ENCODE measurements around the gene FADS3. TPM values are rescaled to one million over a fixed set of nuclear protein-coding genes. Genes with fewer than 3 reads are reported as not detected.

The FADS3 gene
- total RNA-seq, 2 experiments from 2014 or later, result 6.9 TPM

DNA sequence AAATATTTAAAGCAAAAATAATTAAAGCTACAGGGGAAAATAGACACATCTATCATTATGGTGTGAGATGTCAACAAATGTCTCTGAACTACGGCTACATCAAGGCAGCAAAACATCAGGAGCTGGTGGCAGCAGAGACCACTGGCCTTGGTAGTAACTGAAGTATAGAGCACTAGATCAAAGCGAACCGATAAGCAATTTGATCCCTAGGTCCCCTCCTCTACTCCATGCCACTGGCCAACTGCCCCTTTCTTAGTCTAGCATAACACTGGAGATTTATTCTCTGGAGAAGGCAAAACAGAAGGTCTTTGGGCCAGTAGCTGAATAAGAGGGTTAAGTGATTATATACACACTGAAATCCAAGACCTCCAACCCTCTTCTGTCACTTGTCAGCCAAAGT is 39.6 kb upstream of the FADS3 start:
- H3K27me3 ChIP-seq (ENCODE audit: control insufficient read depth in 1 of 2, insufficient read depth in 2 of 2, low read length in 2 of 2), result no peaks in the 10 kb centered on the region
- no peak for TF ChIP-seq CTCF (IDR thresholded peaks at IDR 0.05)
- H3K9me3 ChIP-seq (ENCODE audit: control insufficient read depth in 1 of 2, insufficient read depth in 1 of 2, low read length in 2 of 2), result peaks cover 6 to 8% of the 10 kb centered on the region in 2 experiments
- ATAC-seq (ENCODE audit: poor library complexity) (no peak), DNase-seq (no peak)
- no peaks in the 10 kb centered on the region for H3K36me3 ChIP-seq (ENCODE audit: insufficient read depth, low read length)
- Mint-ChIP-seq H3K27me3 (peaks cover 37% of the 10 kb centered on the region), H3K36me3 (ENCODE audit: low read depth) (no peaks in the 10 kb centered on the region), H3K9me3 (peaks cover under 1% of the 10 kb centered on the region), H3K27ac (no peak overlapping the region), H3K4me1 (ENCODE audit: low read depth) (no peaks in the 10 kb centered on the region), H3K4me3 (no peak overlapping the region)
- H3K4me3 ChIP-seq (ENCODE audit: low read length), result no peak overlapping the region
- no peaks in the 10 kb centered on the region for H3K4me1 ChIP-seq (ENCODE audit: insufficient read depth, low read length)
- intact Hi-C loops (cut with DNase I, micrococcal nuclease), result no loop called here
- ChIA-PET POLR2A (no interaction called here), CTCF (interaction anchor here (0.9 to 1.2 kb wide), 3 partner anchors 17 to 177 kb away, joined by 3 read pairs; no protein-coding TSS in a partner anchor)
- no peak overlapping the region for H3K27ac ChIP-seq (ENCODE audit: low read depth in 1 of 2, low read length in 2 of 2)

DNA sequence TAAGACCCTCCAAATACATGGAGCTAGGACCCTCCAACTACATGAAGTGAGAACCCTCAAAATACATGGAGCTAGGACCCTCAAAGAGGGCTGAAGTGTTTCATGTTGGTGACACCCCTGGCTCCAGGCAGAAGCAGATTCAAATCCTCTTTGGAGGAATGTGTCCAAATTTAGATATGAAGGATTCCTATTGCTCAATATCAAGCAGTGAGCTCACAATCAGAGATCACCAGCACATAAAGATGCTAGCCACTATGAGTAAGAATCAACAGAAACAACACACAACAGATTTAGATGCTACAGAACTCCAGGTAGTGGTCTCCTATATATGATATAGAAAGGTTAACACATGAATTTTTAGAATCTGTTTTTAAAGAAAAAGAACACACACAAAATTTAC is 37.3 kb upstream of the FADS3 start:
- TF ChIP-seq CTCF (IDR thresholded peaks at IDR 0.05), result no peak
- no peaks in the 10 kb centered on the region for H3K4me1 Mint-ChIP-seq (ENCODE audit: low read depth)
- no peak for ATAC-seq (ENCODE audit: poor library complexity)
- Histone ChIP-seq H3K9me3 (ENCODE audit: control insufficient read depth in 1 of 2, insufficient read depth in 1 of 2, low read length in 2 of 2) (peaks cover 0 to 6% of the 10 kb centered on the region in 2 experiments), H3K4me3 (ENCODE audit: low read length) (no peak overlapping the region), H3K4me1 (ENCODE audit: insufficient read depth, low read length) (no peaks in the 10 kb centered on the region), H3K36me3 (ENCODE audit: insufficient read depth, low read length) (no peaks in the 10 kb centered on the region), H3K27me3 (ENCODE audit: control insufficient read depth in 1 of 2, insufficient read depth in 2 of 2, low read length in 2 of 2) (no peaks in the 10 kb centered on the region), H3K27ac (ENCODE audit: low read depth in 1 of 2, low read length in 2 of 2) (no peak overlapping the region)
- H3K4me3 Mint-ChIP-seq, result no peak overlapping the region
- H3K9me3 Mint-ChIP-seq, result no peaks in the 10 kb centered on the region
- H3K27ac Mint-ChIP-seq, result no peak overlapping the region
- CTCF ChIA-PET, result interaction anchor here (0.9 kb wide), 1 partner anchor 153 kb away, joined by 3 read pairs; no protein-coding TSS in a partner anchor
- intact Hi-C loops (cut with DNase I, micrococcal nuclease), result no loop called here
- POLR2A ChIA-PET, result no interaction called here
- peaks cover 25% of the 10 kb centered on the region for H3K27me3 Mint-ChIP-seq
- no peak for DNase-seq
- H3K36me3 Mint-ChIP-seq (ENCODE audit: low read depth), result no peaks in the 10 kb centered on the region

GRCh38 chr11:61927501-61927900 is 36.2 kb upstream of the FADS3 start:
- Histone ChIP-seq H3K4me1 (ENCODE audit: insufficient read depth, low read length) (no peaks in the 10 kb centered on the region), H3K9me3 (ENCODE audit: control insufficient read depth in 1 of 2, insufficient read depth in 1 of 2, low read length in 2 of 2) (no peaks in the 10 kb centered on the region), H3K27ac (ENCODE audit: low read depth in 1 of 2, low read length in 2 of 2) (no peak overlapping the region), H3K4me3 (ENCODE audit: low read length) (no peak overlapping the region), H3K27me3 (ENCODE audit: control insufficient read depth in 1 of 2, insufficient read depth in 2 of 2, low read length in 2 of 2) (no peaks in the 10 kb centered on the region), H3K36me3 (ENCODE audit: insufficient read depth, low read length) (no peaks in the 10 kb centered on the region)
- no peak overlapping the region for H3K4me3 Mint-ChIP-seq
- no peaks in the 10 kb centered on the region for H3K9me3 Mint-ChIP-seq
- H3K27ac Mint-ChIP-seq, result no peak overlapping the region
- POLR2A ChIA-PET, result no interaction called here
- CTCF ChIA-PET, result interaction anchor here (0.6 kb wide), 1 partner anchor 154 kb away, joined by 3 read pairs; no protein-coding TSS in a partner anchor
- H3K27me3 Mint-ChIP-seq, result peaks cover 25% of the 10 kb centered on the region
- no peak for DNase-seq
- H3K4me1 Mint-ChIP-seq (ENCODE audit: low read depth), result no peaks in the 10 kb centered on the region
- H3K36me3 Mint-ChIP-seq (ENCODE audit: low read depth), result no peaks in the 10 kb centered on the region
- intact Hi-C loops (cut with DNase I, micrococcal nuclease), result no loop called here
- no peak for ATAC-seq (ENCODE audit: poor library complexity)
- no peak for TF ChIP-seq CTCF (IDR thresholded peaks at IDR 0.05)

All from CD4-positive, alpha-beta T cell (primary cell).